Metanephros (tissue), 2 donors: Measurements from ENCODE around the gene P2RY4. TPM values are rescaled to one million over a fixed set of nuclear protein-coding genes. Genes with fewer than 3 reads are reported as not detected.

ENCODE experiments used
- small RNA-seq: library from RNA; depleted of rRNA; stranded (forward); fragments of <200 nt; gene quantifications from one replicate; pipeline ENCODE3, GENCODE V24; 2014; ENCODE audit warnings: low replicate concordance
- total RNA-seq: library from RNA; depleted of rRNA; stranded (reverse); fragments of >200 nt; gene quantifications from one replicate; pipeline ENCODE4 v1.2.3, GENCODE V29; 2014

Gene P2RY4
- 0.35 TPM for total RNA-seq

GRCh38 chrX:70260104-70260503 is at the start of gene P2RY4:
TSS of gene P2RY4 (minus strand) at chrX:70260204. CDS start at chrX:70259624, 580 bp downstream.

GRCh38 chrX:70289793-70290770 is 30.1 kb upstream of the P2RY4 start, which contains the start of the genes KIF4A and PDZD11:
TSS of gene KIF4A (plus strand) at chrX:70290104. CDS start at chrX:70290459, 355 bp downstream.
TSS of gene PDZD11 (minus strand) at chrX:70289927. CDS start at chrX:70289341, 586 bp downstream.

DNA sequence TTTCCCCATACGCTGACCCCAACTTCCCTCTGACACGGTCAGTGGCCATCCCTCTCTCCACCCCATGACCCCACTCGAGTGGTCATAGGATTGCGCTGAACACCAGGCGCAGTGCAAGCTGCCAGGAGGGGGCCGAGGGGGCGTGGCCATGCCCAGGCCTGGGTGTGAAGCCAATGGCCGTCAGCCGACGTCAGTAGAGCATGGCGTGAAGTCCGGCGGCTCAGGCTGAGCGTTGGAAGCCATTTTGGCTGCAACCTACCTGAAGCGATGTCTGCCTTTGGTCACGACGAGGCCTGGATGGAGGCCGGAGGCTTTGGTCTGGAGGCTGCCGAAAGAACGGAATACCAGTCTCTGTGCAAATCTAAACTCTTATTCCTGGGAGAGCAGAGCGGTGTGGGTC is 21.9 kb upstream of the P2RY4 start, which contains the start of gene RAB41:
RAB41 (plus strand) TSS at position 222 of the 400 bp plus-strand sequence; CDS start at position 268, 46 bp downstream.

DNA sequence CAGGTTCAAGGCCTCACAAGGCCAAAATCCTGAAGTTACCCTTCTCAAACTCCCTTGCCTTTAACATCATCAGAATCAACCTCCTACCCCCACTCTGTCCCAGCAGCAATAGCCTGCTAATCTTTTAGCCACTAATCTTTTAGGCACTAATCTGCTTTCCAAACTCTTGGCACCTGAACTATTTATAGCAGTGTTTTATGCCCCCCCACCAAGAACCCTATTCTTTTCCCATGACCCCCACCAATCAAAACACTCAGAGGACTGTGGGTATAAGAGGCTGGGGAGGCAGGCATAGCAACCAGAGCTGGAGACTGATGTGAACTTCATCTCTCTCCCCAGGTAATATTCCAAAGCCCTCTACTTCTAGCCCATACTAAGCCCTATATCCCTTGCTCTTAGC is 8.0 kb upstream of the P2RY4 start, which contains the start of gene ARR3:
ARR3 (plus strand) TSS at position 301 of the 400 bp plus-strand sequence. CDS start 1,052 bp downstream, outside the sequence.

DNA sequence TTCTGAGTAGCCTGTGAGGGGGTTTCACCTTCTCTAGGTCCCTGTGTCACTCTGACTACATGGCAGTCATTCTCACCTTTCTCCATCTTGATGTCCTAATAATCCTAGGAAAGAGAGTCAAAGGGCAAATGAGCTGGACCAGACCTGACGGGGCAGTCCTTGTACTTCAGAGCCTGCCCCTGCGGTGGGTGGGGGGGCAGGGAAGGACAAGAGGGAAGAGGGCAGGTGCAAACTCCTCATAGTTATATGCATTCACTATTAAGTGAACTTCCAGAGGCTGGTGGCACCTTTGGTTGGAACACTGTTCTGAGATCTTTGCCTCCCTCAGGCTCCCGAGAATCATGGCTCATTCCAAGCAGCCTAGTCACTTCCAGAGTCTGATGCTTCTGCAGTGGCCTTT is 25.6 kb downstream of the P2RY4 start, which contains the start of gene AWAT1:
AWAT1 (plus strand) TSS at position 301 of the 400 bp plus-strand sequence; CDS start at position 342, 41 bp downstream.

Small RNAs within 50 kb of the gene (small RNA-seq; reads per million reads assigned to genes)
- not detected for gene RNA5SP507

Other genes starting within 250 kb of the P2RY4 start
- not detected for gene AWAT2, start 210.3 kb downstream of the P2RY4 start, total RNA-seq
- not detected for gene OTUD6A, start 197.7 kb downstream of the P2RY4 start, total RNA-seq
- gene IGBP1, start 126.8 kb downstream of the P2RY4 start, total RNA-seq, result 59.3 TPM
- 0.29 TPM for gene DGAT2L6, start 82.7 kb downstream of the P2RY4 start, total RNA-seq
- not detected for gene AWAT1, start 25.5 kb downstream of the P2RY4 start, total RNA-seq
- gene ARR3, start 8.1 kb upstream of the P2RY4 start, total RNA-seq, result not detected
- not detected for gene RAB41, start 22.0 kb upstream of the P2RY4 start, total RNA-seq
- 27.7 TPM for gene PDZD11, start 29.7 kb upstream of the P2RY4 start, total RNA-seq
- 7.6 TPM for gene KIF4A, start 29.9 kb upstream of the P2RY4 start, total RNA-seq
- 0.58 TPM for gene GDPD2, start 163.1 kb upstream of the P2RY4 start, total RNA-seq
- gene DLG3, start 184.6 kb upstream of the P2RY4 start, total RNA-seq, result 21.8 TPM